A549 treated with Hydrocortisone at 1 μM for 4 hours (cell line): ENCODE results near the gene EXD3. TPM values are rescaled to one million over a fixed set of nuclear protein-coding genes. Genes with fewer than 3 reads are reported as not detected.

Experiments used
- total RNA-seq: library from RNA; stranded (reverse); fragments of 200-300 nt; extraction: Qiagen RNA extraction; gene quantifications from 5 replicates; pipeline ENCODE4 v1.2.3, GENCODE V29; 2022

The EXD3 gene
- total RNA-seq = 4.4 to 6.8 TPM (median 6.5 TPM) in 5 replicates

GRCh38 chr9:137422604-137423513, at the start of gene EXD3, which contains the start of gene NOXA1:
EXD3 (minus strand) TSS chr9:137423162; CDS start chr9:137395357, 27,805 bp downstream.
NOXA1 (plus strand) TSS chr9:137423393; CDS start chr9:137423530, 137 bp downstream.

DNA sequence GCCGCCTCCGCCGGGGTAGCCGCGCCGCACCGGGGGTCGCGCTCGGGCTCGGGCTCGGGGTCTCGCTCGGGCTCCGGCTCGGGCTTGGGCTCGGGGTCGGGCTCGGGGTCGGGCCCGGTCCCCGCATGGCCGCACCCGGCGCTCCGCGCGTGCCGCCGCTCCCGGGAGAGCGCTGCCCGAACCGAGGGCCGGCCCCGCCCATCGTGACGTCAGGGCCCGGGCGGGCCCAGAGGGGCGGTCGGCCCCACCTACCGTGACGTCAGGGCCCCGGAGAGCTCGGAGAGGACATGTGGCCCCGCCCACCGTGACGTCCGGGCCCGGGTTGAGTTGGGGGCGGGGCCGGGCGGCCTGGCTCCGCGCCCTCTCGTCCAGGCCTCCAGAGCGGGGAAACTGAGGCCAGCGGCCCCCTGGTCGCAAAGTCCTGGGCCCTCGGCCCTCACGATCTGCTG, 36.2 kb upstream of the EXD3 start, which contains the start of gene NSMF:
Gene NSMF (minus strand): TSS at position 183 of the 449 bp plus-strand sequence. CDS start 232 bp downstream, outside the sequence.

GRCh38 chr9:137441289-137441934, 18.4 kb upstream of the EXD3 start, which contains the start of gene ENTPD8:
ENTPD8 (minus strand) TSS chr9:137441357; CDS start chr9:137438285, 3,072 bp downstream.

GRCh38 chr9:137302118-137302448, 120.9 kb downstream of the EXD3 start, which contains the start of gene NRARP:
NRARP (minus strand) TSS chr9:137302271; CDS start chr9:137301928, 343 bp downstream.

DNA sequence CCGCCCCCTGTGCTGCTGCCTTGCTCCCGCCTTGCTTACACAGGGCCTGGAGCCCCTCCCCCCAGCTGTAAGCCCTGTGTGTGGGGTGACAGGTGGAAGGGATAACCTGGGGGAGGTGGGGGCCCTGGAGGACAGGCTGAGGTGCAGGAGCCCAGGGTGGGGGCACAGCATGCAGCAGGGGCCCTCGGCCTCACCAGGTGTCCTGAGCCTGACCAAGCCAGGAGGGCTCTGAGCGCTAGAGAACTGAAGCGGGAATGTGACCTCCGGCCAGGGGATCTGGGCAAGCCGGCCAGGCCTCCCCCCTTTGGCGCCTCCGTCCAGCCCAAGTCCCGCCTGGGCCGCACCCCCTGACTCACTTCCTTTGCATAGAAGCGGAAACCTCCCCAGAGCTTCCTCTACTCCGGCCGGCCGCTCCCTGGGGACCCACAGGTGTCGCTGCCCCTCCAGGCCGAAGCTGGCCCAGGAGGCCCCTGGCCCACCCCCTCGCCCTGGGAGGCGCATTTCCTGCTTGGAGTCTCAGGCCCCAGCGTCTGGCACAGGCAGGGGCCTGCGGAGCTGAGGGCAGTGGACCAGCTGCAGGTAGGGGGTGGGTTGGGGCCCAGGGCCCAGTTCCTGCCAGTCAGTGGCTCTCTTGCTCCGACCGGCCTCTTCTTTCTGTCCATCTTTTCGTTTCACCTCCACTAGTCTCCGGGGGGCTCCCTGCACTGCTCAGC, 145.5 kb downstream of the EXD3 start, which contains the start of gene TOR4A:
Gene TOR4A (plus strand): TSS at position 398 of the 713 bp plus-strand sequence. CDS start 964 bp downstream, outside the sequence.

Other genes starting within 250 kb of the EXD3 start
- gene ANAPC2, start 234.6 kb downstream of the EXD3 start, total RNA-seq = 26.9 to 35.9 TPM (median 31.9 TPM) in 5 replicates
- 92.8 to 153 TPM (median 142 TPM) in 5 replicates for gene SSNA1, start 234.5 kb downstream of the EXD3 start, total RNA-seq
- 9.2 to 11.6 TPM (median 10.2 TPM) in 5 replicates for gene TPRN, start 222.4 kb downstream of the EXD3 start, total RNA-seq
- 35.3 to 45.9 TPM (median 45.0 TPM) in 5 replicates for gene TMEM203, start 217.5 kb downstream of the EXD3 start, total RNA-seq
- 14.8 to 16.5 TPM (median 15.2 TPM) in 5 replicates for gene NDOR1, start 217.5 kb downstream of the EXD3 start, total RNA-seq
- gene RNF208, start 200.9 kb downstream of the EXD3 start, total RNA-seq = 1.2 to 1.9 TPM (median 1.7 TPM) in 5 replicates
- gene CYSRT1, start 198.0 kb downstream of the EXD3 start, total RNA-seq = 3.0 to 5.5 TPM (median 4.2 TPM) in 5 replicates
- 0.07 to 0.24 TPM (median 0.14 TPM) in 5 replicates for gene RNF224, start 195.7 kb downstream of the EXD3 start, total RNA-seq
- 0.05 to 0.16 TPM (median 0.07 TPM) in 4 of 5 replicates, not detected in the other for gene SLC34A3, start 192.3 kb downstream of the EXD3 start, total RNA-seq
- gene TUBB4B, start 181.9 kb downstream of the EXD3 start, total RNA-seq = 681 to 782 TPM (median 752 TPM) in 5 replicates
- gene STPG3, start 171.9 kb downstream of the EXD3 start, total RNA-seq = not detected in 5 replicates
- gene NELFB, start 167.8 kb downstream of the EXD3 start, total RNA-seq = 52.4 to 60.5 TPM (median 56.8 TPM) in 5 replicates
- gene TOR4A, start 145.4 kb downstream of the EXD3 start, total RNA-seq = 19.9 to 27.5 TPM (median 25.0 TPM) in 5 replicates
- gene NRARP, start 120.9 kb downstream of the EXD3 start, total RNA-seq = 2.5 to 5.1 TPM (median 3.9 TPM) in 5 replicates
- 0.79 to 1.8 TPM (median 1.7 TPM) in 5 replicates for gene NOXA1, start 231 bp upstream of the EXD3 start, total RNA-seq
- 0.09 to 0.24 TPM (median 0.14 TPM) in 5 replicates for gene ENTPD8, start 18.2 kb upstream of the EXD3 start, total RNA-seq
- 33.9 to 42.1 TPM (median 40.2 TPM) in 5 replicates for gene NSMF, start 36.2 kb upstream of the EXD3 start, total RNA-seq
- 0.54 to 0.80 TPM (median 0.71 TPM) in 5 replicates for gene PNPLA7, start 127.2 kb upstream of the EXD3 start, total RNA-seq
- 39.3 to 97.7 TPM (median 86.3 TPM) in 5 replicates for gene MRPL41, start 128.7 kb upstream of the EXD3 start, total RNA-seq
- gene DPH7, start 155.8 kb upstream of the EXD3 start, total RNA-seq = 28.0 to 30.3 TPM (median 29.0 TPM) in 5 replicates
- 43.0 to 64.5 TPM (median 56.9 TPM) in 5 replicates for gene ZMYND19, start 167.3 kb upstream of the EXD3 start, total RNA-seq
- gene ARRDC1, start 182.5 kb upstream of the EXD3 start, total RNA-seq = 54.2 to 66.1 TPM (median 61.1 TPM) in 5 replicates
- 37.8 to 50.0 TPM (median 44.5 TPM) in 5 replicates for gene EHMT1, start 195.8 kb upstream of the EXD3 start, total RNA-seq